Measurements from ENCODE around the gene RBM25.

The RBM25 gene

DNA sequence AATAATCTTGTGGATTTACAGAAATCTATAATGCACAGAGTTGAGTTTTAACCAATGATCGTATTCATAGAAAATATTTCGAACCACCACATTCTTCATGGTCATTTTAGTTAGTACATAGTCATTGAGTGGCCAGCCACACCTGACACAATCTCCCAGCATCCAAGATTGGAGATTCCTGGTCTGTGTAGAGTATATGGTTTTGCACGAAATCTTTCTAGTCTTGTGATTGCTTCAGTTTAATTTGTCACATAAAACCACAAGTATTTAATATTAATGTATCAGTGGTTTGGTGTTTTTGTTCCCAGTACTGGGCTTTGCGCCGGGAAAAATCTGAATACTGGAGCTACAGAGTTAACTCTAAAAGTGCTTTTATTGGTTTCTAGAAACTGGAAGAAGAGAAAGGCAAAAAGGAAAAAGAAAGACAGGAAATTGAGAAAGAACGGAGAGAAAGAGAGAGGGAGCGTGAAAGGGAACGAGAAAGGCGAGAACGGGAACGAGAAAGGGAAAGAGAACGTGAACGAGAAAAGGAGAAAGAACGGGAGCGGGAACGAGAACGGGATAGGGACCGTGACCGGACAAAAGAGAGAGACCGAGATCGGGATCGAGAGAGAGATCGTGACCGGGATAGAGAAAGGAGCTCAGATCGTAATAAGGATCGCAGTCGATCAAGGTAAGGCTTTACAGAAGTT lies 44.6 kb downstream of the RBM25 start:
- no peak overlapping the region for H3K4me3 ChIP-seq (ENCODE audit: low read depth, low read length)
- TF ChIP-seq, protein P1, sequence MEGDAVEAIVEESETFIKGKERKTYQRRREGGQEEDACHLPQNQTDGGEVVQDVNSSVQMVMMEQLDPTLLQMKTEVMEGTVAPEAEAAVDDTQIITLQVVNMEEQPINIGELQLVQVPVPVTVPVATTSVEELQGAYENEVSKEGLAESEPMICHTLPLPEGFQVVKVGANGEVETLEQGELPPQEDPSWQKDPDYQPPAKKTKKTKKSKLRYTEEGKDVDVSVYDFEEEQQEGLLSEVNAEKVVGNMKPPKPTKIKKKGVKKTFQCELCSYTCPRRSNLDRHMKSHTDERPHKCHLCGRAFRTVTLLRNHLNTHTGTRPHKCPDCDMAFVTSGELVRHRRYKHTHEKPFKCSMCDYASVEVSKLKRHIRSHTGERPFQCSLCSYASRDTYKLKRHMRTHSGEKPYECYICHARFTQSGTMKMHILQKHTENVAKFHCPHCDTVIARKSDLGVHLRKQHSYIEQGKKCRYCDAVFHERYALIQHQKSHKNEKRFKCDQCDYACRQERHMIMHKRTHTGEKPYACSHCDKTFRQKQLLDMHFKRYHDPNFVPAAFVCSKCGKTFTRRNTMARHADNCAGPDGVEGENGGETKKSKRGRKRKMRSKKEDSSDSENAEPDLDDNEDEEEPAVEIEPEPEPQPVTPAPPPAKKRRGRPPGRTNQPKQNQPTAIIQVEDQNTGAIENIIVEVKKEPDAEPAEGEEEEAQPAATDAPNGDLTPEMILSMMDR (IDR thresholded peaks at IDR 0.05; ENCODE audit: low read depth, low read length) = no peak
- DNase-seq (ENCODE audit: low read depth, low spot score) = no peak
- in situ Hi-C loops (cut with HindIII; ENCODE audit: low sequenced_read_pairs) = no loop called here

DNA sequence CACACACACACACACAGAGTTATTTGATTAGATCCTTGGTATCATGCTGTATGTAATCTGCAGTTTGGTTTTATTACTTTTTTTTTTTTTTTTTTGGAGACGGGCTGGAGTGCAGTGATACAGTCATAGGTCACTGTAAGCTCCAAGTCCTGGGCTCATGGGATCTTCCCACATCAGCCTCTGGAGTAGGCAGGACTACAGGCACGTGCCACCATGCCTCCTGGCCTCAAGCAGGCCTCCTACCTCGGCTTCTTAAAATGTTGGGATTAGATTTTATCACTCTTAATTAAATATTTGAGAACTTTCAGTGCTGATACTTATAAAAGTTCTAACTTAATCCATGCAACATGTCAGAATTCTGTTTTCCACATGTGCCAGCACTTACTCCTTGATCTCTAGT lies 46.7 kb downstream of the RBM25 start:
- TF ChIP-seq, protein P1 (IDR thresholded peaks at IDR 0.05; ENCODE audit: low read depth, low read length) = no peak
- in situ Hi-C loops (cut with HindIII; ENCODE audit: low sequenced_read_pairs) = no loop called here
- no peak for DNase-seq (ENCODE audit: low read depth, low spot score)

DNA sequence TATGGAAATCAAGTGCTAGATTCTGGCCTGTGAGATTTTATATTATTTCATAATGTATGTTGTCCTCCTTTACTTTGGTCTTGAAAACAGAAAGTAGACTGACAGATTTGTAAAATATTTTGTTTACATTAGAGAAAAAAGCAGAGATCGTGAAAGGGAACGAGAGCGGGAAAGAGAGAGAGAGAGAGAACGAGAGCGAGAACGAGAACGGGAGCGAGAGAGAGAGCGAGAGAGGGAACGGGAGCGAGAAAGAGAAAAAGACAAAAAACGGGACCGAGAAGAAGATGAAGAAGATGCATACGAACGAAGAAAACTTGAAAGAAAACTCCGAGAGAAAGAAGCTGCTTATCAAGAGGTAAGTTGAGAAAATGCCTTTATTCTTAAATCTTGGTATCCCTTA lies 47.4 kb downstream of the RBM25 start:
- in situ Hi-C loops (cut with HindIII; ENCODE audit: low sequenced_read_pairs) = no loop called here
- DNase-seq (ENCODE audit: low read depth, low spot score) = no peak
- H3K4me3 ChIP-seq (ENCODE audit: low read depth, low read length) = no peak overlapping the region
- TF ChIP-seq, protein P1 (IDR thresholded peaks at IDR 0.05; ENCODE audit: low read depth, low read length) = no peak

More for the DNA sequence above, 46.7 kb downstream of the RBM25 start:
- no peak overlapping the region for H3K4me3 ChIP-seq (ENCODE audit: low read depth, low read length)

DNA sequence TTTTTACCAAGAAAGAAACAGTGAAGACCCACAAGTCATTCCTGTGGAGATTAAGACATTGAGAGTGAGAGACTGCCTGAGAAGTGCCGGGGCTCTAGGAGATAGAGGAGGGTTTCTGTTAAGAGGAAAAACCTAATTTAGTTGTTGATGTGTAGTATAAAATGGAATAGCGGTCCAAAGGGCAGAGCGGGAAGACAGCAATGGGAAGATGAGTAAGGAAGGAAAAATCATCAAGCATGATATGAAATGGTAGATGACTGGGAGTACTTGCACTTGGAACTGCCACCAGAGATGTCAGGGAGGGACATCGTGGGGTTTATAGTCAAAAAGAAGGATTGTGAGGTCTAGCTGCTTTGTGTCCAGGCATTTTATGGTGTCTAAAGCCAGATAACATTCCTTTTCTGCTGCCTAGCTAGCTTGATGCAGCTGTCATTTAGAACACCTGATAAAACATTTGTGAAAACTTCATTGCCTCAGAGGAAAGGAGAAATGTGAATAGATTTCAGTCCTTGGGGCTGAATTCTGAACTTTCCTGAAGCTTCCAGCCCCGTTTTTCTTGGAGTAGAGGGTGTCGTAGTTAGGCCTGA lies 57.8 kb downstream of the RBM25 start:
- TF ChIP-seq, protein P1 (IDR thresholded peaks at IDR 0.05; ENCODE audit: low read depth, low read length) = no peak
- no peak overlapping the region for H3K4me3 ChIP-seq (ENCODE audit: low read depth, low read length)
- in situ Hi-C loops (cut with HindIII; ENCODE audit: low sequenced_read_pairs) = no loop called here
- DNase-seq (ENCODE audit: low read depth, low spot score) = no peak

DNA sequence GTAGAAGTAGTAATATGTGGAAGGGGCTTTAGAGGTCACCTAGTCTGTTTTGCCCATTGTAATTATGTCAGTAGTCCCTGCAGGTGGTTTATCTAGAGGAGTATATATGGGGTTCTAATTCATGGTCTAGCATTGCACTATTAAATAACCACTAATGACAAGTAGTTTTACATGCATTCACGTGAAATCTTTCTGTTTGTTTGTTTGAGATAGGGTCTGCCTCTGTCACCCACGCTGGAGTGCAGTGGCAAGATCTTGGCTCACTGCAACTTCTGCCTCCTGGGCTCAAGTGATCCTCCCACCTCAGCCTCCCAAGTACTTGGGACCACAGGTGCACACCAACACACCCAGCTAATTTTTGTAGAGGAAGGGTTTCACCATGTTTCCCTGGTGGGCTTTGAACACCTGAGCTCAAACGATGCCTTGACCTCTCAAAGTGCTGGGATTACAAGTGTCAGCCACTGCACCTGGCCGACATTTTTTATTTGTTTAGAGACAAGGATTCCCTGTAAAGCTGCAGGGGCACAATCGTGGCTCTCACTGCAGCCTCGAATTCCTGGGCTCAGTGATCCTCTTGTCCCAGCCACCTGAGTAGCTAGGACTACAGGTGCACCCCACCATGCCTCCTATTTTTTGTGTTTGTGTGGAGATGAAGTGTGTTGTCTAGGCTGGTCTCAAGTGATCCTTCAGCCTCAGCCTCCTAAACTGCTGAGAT lies 66.0 kb downstream of the RBM25 start:
- DNase-seq (ENCODE audit: low read depth, low spot score) = no peak
- in situ Hi-C loops (cut with HindIII; ENCODE audit: low sequenced_read_pairs) = no loop called here
- TF ChIP-seq, protein P1 (IDR thresholded peaks at IDR 0.05; ENCODE audit: low read depth, low read length) = no peak
- no peak overlapping the region for H3K4me3 ChIP-seq (ENCODE audit: low read depth, low read length)

DNA sequence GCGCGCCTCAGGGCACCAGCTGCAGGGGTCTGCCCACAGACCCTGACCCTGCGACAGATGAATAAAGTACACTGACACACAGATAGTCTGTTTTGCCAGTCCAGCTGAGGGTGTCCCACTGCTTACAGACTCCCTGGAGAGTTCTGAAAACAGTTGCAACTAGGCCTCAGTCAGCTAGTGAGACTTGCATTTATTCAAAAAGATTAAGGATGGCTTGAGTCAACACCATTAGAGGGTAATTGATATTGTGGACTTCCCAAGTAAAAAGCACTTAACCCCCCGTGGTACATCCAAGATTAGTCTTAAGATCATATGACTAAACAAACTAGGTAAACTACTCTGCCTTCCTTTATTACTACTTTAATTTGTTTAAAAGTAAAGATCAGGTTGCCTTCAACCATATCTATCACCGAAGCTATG lies 66.8 kb downstream of the RBM25 start:
- in situ Hi-C loops (cut with HindIII; ENCODE audit: low sequenced_read_pairs) = no loop called here
- TF ChIP-seq, protein P1 (IDR thresholded peaks at IDR 0.05; ENCODE audit: low read depth, low read length) = no peak
- no peak overlapping the region for H3K4me3 ChIP-seq (ENCODE audit: low read depth, low read length)

More for the DNA sequence above, 66.8 kb downstream of the RBM25 start:
- peak; percentile 14 for DNase-seq (ENCODE audit: low read depth, low spot score)
